Aorta (tissue), 5 donors: ENCODE measurements around the gene MNAT1. TPM values are rescaled to one million over a fixed set of nuclear protein-coding genes. Genes with fewer than 3 reads are reported as not detected.
A peak's percentile ranks its signal among the peaks of the same experiment; 100 is the strongest.

Experiments used
- ATAC-seq: fragments of 200-7000 bp; cut with Tn5 transposase; one replicate; pipeline ENCODE4 v1.9.1; 2022; ENCODE audit warnings: moderate library complexity; ENCODE audit not compliant: low FRiP score
- DNase-seq, 2 donors: peaks; one replicate each; pipeline ENCODE4 v3.0.0-alpha.2; 2020
- H3K27ac ChIP-seq, 2 donors: one replicate each; pipeline ENCODE4 v1.5.1; 2013; ENCODE audit warnings: low read length in 2 of 2, mild to moderate bottlenecking in 2 of 2, moderate library complexity in 2 of 2, control low read depth in 1 of 2, inconsistent platforms in 1 of 2, low read depth in 1 of 2
- H3K27me3 ChIP-seq, 2 donors: one replicate each; pipeline ENCODE4 v1.6.1; 2013; ENCODE audit warnings: control low read depth in 1 of 2, low read length in 1 of 2, mild to moderate bottlenecking in 1 of 2, moderate library complexity in 1 of 2; ENCODE audit not compliant: insufficient read depth in 2 of 2, control insufficient read depth in 1 of 2
- H3K36me3 ChIP-seq, 2 donors: one replicate each; pipeline ENCODE4 v1.6.1; 2013; ENCODE audit warnings: control low read depth in 1 of 2, low read length in 1 of 2, mild to moderate bottlenecking in 1 of 2; ENCODE audit not compliant: insufficient read depth in 2 of 2, control insufficient read depth in 1 of 2
- H3K4me1 ChIP-seq, 2 donors: one replicate each; pipeline ENCODE4 v1.6.1; 2013; ENCODE audit warnings: low read length in 2 of 2, control low read depth in 1 of 2, mild to moderate bottlenecking in 1 of 2, moderate library complexity in 1 of 2; ENCODE audit not compliant: insufficient read depth in 2 of 2, control insufficient read depth in 1 of 2
- H3K4me3 ChIP-seq, 2 donors: one replicate each; pipeline ENCODE4 v1.5.1; 2013; ENCODE audit warnings: low read length in 2 of 2, control low read depth in 1 of 2, mild to moderate bottlenecking in 1 of 2
- H3K9me3 ChIP-seq: one replicate; pipeline ENCODE4 v1.6.1; 2013; ENCODE audit warnings: mild to moderate bottlenecking, low read length; ENCODE audit not compliant: control insufficient read depth
- WGBS, 2 donors: extraction: QIAGEN DNeasy Blood & Tissue Kit; methylation state at CpG; one replicate each; pipeline ENCODE4 v1.1.7; 2013; 5-methylcytosine and 5-hydroxymethylcytosine counted together
- intact Hi-C, 2 donors: fragments of 100-400 bp; cut with DNase I; formaldehyde crosslinking; loops; one replicate each; pipeline versions ENCODE4 v1.14.2 to v1.15.0; 2022
- polyA plus RNA-seq, 2 donors: library from polyadenylated mRNA; stranded (reverse); fragments of 200-250 nt; gene quantifications; one replicate each; pipeline ENCODE4 v1.2.3, GENCODE V29; 2013
- total RNA-seq, 2 donors: library from RNA; stranded (reverse); fragmentation: NEBNext Ultra II Directional; extraction: Animal tissue kit (Norgen Biotek cat#: 25700); gene quantifications; one replicate each; pipeline ENCODE4 v1.2.1, GENCODE V29; 2021
- donor health status: healthy with polysubstance abuse.
- donor health status: Bipolar disorder and iron deficiency.
- donor health status: DM: no; HTN: no; CAD: no.
- donor health status: DM: no; HTN: no; CAD: no.
- donor health status: DM: yes; HTN: yes; CAD: no.

MNAT1 gene
- total and polyA plus RNA-seq, 4 donors, result 23.7 to 41.1 (median 32.0) TPM

DNA sequence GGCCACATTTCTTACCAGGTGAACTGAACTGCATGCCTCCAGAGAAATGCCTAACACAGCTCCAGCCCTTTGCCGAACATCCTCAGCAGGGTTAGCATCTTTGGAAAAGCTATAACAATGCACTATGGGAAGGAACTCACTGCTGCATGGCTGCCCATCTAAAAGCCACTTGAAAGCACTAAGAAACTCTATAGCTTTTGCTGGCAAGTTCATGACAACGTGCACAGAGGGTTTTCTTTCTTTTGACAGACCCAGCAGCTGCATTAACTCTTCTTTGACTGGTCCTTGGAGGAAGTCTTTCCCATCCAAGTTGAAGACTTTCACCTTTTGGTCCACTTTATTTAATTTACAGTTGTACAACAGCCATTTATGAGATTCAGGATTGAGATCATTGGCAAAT lies 241.0 kb downstream of the MNAT1 start:
- DNase-seq, result no peak
- H3K27me3 ChIP-seq, result no peaks in the 10 kb centered on the region
- no peak overlapping the region for H3K4me3 ChIP-seq
- WGBS, 2 donors, result 31 to 38% methylated on average over 2 of the region's 2 CpGs
- intact Hi-C loops, result loop anchor here in 1 of 2 donors (10.0 kb wide), 2 partner anchors 251 to 721 kb away; partner anchors contain the start of gene SIX4
- ATAC-seq, result no peak
- no peak overlapping the region for H3K27ac ChIP-seq
- H3K36me3 ChIP-seq, result peaks cover 0 to 5% of the 10 kb centered on the region in 2 donors
- H3K9me3 ChIP-seq, result no peaks in the 10 kb centered on the region
- peaks cover 0 to 1% of the 10 kb centered on the region in 2 donors for H3K4me1 ChIP-seq

DNA sequence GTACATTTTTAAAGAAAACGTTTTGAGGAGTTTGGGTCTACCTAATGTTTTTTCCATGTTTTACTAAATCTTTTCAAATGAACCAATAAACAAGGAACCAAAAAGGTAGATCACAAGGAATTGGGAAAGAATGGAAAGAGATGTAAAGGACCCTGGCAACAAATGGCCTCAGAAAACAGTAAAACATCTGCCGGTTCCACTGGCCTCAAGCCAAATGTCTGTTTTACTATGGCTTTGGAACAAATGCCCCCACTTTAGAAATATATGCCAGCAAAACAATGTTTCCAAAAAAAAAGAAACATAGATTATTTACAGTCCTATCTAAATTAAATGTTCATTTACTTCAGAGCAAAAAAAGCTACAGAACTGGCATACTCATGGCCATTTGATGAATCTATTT lies 243.3 kb downstream of the MNAT1 start:
- Histone ChIP-seq H3K27me3 (no peaks in the 10 kb centered on the region), H3K9me3 (no peaks in the 10 kb centered on the region), H3K36me3 (peaks cover 0 to 5% of the 10 kb centered on the region in 2 donors), H3K27ac (no peak overlapping the region), H3K4me3 (no peak overlapping the region), H3K4me1 (peaks cover 1 to 5% of the 10 kb centered on the region in 2 donors)
- no peak for DNase-seq
- WGBS, 2 donors, result 21 to 24% methylated on average over 2 of the region's 2 CpGs
- intact Hi-C loops, result loop anchor here in 1 of 2 donors (10.0 kb wide), 2 partner anchors 253 to 723 kb away; partner anchors contain the start of gene SIX4
- no peak for ATAC-seq

DNA sequence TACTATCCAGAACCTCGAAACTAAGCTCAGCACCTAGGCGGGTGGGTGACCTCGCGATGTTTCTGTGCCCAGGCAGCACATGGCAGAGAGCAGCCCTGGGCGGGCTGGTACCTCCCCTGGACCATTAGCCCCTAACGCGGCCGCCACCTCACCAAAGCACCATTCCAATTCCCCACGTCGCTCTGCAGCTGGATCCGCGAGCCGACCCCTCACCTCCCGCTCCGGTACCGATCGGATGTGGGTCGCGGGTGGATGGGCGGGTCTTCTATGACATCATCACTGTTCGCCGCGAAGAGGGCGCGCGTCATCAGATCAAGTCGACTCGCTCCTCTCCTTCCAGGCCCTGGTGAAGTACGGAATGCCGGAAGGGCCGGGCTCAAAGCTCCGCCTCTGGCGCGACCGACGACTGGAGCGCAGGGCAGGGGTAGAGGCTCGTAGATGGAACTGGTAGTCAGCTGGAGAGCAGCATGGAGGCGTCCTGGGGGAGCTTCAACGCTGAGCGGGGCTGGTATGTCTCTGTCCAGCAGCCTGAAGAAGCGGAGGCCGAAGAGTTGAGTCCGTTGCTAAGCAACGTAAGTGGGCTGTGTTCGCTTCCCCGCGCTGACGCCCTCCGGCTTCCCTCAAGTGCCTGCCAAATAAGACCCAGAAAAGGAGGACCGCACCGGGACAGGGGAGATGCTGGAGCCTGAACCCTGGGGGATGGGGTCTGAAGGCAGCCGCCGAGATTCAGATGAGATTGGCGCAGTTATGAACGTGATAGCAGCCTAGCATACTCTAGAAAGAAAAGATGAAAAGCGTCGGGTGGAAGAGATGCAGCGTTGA lies 246.5 kb downstream of the MNAT1 start, which contains the start of the genes SLC38A6 and TRMT5:
SLC38A6 (plus strand) TSS at position 435 of the 822 bp plus-strand sequence; CDS start at position 468, 33 bp downstream.
TRMT5 (minus strand) TSS at position 269 of the 822 bp plus-strand sequence; CDS start at position 163, 106 bp downstream.
- intact Hi-C loops, result loop anchor here in 1 of 2 donors (10.0 kb wide), 1 partner anchor 256 kb away; the partner anchor contains the start of gene SIX4
- Histone ChIP-seq H3K27me3 (no peaks in the 10 kb centered on the region), H3K27ac (peak within 1 kb of the TSS in 1 of 2 donors; percentile 72), H3K9me3 (no peaks in the 10 kb centered on the region), H3K4me1 (peaks cover 1 to 5% of the 10 kb centered on the region in 2 donors), H3K4me3 (peak within 1 kb of the TSS; percentile 70 to 75), H3K36me3 (no peaks in the 10 kb centered on the region)
- WGBS, 2 donors, result 0% methylated on average over 59 of the region's 59 CpGs
- peak; percentile 97 for ATAC-seq
- DNase-seq, result peak; percentile 95 to 98

DNA sequence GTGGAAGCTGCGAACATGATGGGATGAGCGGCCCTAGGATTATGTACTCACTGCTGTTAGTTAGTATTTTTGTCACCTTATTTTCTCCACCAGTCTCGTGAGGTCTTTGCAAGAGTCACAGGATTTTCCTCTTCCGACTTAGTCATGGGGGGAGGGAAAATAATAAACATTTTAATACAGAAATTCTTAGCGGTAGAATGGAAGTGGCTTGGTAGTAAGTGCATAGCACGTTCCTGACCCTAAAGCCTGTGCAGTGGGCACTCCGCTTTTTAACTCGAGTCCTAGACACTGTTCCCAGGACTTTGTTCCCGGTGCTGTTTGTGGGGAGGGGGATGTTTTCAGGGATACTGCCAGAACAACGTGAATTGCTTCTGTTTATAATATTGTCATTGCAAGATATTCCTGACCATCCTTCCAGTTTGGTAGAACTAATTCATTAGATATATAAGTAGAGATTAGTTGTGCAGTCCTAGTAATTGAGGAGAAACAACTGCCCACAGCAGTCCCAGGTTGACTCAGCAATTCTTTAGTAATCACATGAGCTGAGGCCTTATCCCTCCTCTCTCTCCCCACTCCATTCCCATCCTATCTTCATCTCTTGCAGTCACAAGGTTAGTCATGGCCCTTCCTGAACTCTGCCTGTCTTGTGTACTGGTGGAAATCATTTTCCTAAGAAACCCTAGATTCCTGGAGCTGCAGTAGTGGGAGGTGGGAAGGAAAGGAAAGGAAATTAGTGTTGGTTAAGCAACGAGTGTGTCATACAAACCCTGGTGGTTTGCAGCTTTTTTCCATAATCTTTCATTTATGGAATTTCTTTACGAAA lies 247.3 kb downstream of the MNAT1 start:
- Histone ChIP-seq H3K36me3 (no peaks in the 10 kb centered on the region), H3K27me3 (no peaks in the 10 kb centered on the region), H3K9me3 (no peaks in the 10 kb centered on the region), H3K4me1 (peaks cover 1 to 5% of the 10 kb centered on the region in 2 donors), H3K27ac (peak overlapping the region in 1 of 2 donors; percentile 8), H3K4me3 (peak overlapping the region; percentile 70 to 75)
- DNase-seq (no peak), ATAC-seq (peak; percentile 3)
- WGBS, 2 donors, result 8 to 10% methylated on average over 12 of the region's 12 CpGs
- intact Hi-C loops, result loop anchor here in 1 of 2 donors (10.0 kb wide), 1 partner anchor 257 kb away; the partner anchor contains the start of gene SIX4

DNA sequence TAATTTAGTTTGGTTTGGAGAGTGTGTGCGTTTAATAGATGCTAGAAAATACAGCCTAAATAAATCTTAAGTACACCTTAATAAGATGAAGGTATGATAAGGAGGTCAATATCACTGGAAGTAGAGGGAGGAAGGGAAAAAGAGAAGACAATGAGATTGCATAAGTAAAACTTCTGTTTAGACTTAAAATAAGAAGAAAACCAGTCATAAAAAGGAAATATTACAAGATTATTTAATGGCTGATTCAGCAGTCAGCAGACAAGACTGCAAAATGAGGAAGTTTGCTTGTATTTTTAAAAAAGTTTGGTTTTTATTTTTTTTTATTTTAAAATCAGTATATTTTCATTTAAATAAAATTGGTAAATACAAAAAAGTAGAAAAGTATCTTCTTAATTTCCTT lies 249.6 kb downstream of the MNAT1 start:
- intact Hi-C loops, result loop anchor here in 1 of 2 donors (10.0 kb wide), 1 partner anchor 259 kb away; the partner anchor contains the start of gene SIX4
- no peaks in the 10 kb centered on the region for H3K9me3 ChIP-seq
- 95 to 97% methylated on average over 1 of the region's 1 CpG for WGBS, 2 donors

DNA sequence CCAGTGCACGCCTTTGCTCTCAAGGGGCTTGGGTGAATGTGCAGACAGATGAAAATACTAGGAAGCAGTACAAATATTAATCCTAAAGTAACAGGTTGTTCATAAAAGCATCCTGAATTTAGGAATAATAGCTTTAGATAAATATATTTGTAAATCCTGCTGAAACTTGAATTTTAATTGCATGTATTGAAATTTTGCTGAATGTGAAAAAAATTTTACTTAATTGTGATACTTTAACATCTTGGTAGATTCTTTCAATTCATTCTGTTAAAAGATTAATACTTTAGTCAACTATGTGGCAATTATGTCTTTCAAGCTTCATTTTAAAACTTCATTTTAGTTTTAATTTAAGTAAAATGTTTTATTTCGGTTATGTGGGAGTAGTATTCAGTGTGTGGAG lies 251.9 kb downstream of the MNAT1 start:
- Histone ChIP-seq H3K27ac (no peak overlapping the region), H3K27me3 (no peaks in the 10 kb centered on the region), H3K9me3 (no peaks in the 10 kb centered on the region), H3K36me3 (no peaks in the 10 kb centered on the region), H3K4me1 (peaks cover 0 to 5% of the 10 kb centered on the region in 2 donors), H3K4me3 (no peak overlapping the region)
- 93 to 95% methylated on average over 2 of the region's 2 CpGs for WGBS, 2 donors
- ATAC-seq (no peak), DNase-seq (no peak)
- intact Hi-C loops, result loop anchor here in 1 of 2 donors (10.0 kb wide), 1 partner anchor 262 kb away; the partner anchor contains the start of gene SIX4

More for the DNA sequence above, 249.6 kb downstream of the MNAT1 start:
- DNase-seq (no peak), ATAC-seq (no peak)
- Histone ChIP-seq H3K36me3 (no peaks in the 10 kb centered on the region), H3K4me3 (no peak overlapping the region), H3K4me1 (peaks cover 1 to 5% of the 10 kb centered on the region in 2 donors), H3K27ac (no peak overlapping the region), H3K27me3 (no peaks in the 10 kb centered on the region)

DNA sequence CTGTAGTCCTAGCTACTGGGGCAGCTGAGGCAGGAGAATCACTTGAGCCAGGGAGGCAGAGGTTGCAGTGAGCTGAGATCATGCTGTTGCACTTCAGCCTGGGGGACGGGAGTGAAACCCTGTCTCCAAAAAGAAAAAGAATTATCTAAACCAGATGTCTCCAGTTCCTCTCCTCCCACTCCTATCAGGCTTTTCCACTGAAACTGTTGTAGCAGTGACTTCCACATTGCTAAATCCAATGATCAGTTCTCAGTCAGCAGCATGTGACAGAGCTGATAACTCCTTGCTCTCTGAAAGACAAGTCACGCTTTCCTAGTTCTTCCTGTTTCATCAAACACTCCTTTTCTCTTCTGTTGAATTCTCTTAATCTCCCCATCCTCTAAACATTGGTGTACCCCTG lies 255.0 kb downstream of the MNAT1 start:
- H3K36me3 ChIP-seq, result peaks cover 2% of the 10 kb centered on the region in 2 donors
- ATAC-seq, result no peak
- intact Hi-C loops, result loop anchor here in 1 of 2 donors (10.0 kb wide), 1 partner anchor 265 kb away; the partner anchor contains the start of gene SIX4

DNA sequence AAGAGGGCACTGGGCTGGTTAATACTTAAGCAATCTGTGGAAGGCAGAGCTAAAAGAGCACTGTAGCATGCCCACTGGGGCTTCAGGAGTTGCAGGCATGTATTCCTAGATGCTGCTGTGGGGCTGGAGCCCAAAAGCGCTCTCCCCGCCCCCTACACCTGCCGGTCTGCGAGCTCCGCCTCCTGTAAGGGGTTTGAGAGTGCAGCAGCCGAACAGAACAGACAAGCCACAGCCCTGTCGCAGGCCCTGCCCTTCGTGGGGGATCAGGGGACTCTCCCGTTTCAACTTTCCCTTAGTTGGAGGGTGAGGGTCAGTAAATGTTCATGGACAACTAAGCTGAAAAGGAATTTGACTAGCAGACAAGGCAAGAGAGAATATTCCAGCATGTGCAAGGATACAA lies 264.1 kb downstream of the MNAT1 start:
- H3K36me3 ChIP-seq, result no peaks in the 10 kb centered on the region
- 93% methylated on average over 9 of the region's 9 CpGs for WGBS, 2 donors
- H3K4me1 ChIP-seq, result no peaks in the 10 kb centered on the region
- H3K27me3 ChIP-seq, result no peaks in the 10 kb centered on the region
- intact Hi-C loops, result no loop called here
- no peak overlapping the region for H3K4me3 ChIP-seq
- H3K27ac ChIP-seq, result no peak overlapping the region
- ATAC-seq (no peak), DNase-seq (no peak)
- peaks cover 2% of the 10 kb centered on the region for H3K9me3 ChIP-seq

More for the DNA sequence above, 255.0 kb downstream of the MNAT1 start:
- no peaks in the 10 kb centered on the region for H3K9me3 ChIP-seq
- WGBS, 2 donors, result 82 to 96% methylated on average over 2 of the region's 2 CpGs
- DNase-seq, result no peak
- H3K27me3 ChIP-seq, result no peaks in the 10 kb centered on the region
- no peak overlapping the region for H3K4me3 ChIP-seq
- H3K27ac ChIP-seq, result no peak overlapping the region
- H3K4me1 ChIP-seq, result no peaks in the 10 kb centered on the region
